ENCODE results near the gene PRR16. TPM values are rescaled to one million over a fixed set of nuclear protein-coding genes. Genes with fewer than 3 reads are reported as not detected.

The PRR16 gene
- total RNA-seq, 4 donors from 2014 or later, result 2.9 to 9.1 (median 4.2) TPM

- no peaks in the 10 kb centered on the region for H3K4me1 ChIP-seq
- DNase-seq (ENCODE audit: extremely low spot score), result no peak
- no peak overlapping the region for H3K27ac ChIP-seq (replicated peaks in 1 of 4)
- WGBS, result 36% methylated on average over 1 of the region's 1 CpG
- no peaks in the 10 kb centered on the region for H3K27me3 ChIP-seq
- H3K4me3 ChIP-seq, result no peak overlapping the region
- no peaks in the 10 kb centered on the region for H3K9me3 ChIP-seq
- TF ChIP-seq POLR2A (IDR thresholded peaks at IDR 0.05; ENCODE audit: low read depth), result no peak
- no peak for TF ChIP-seq POLR2AphosphoS5 (IDR thresholded peaks at IDR 0.05)
- no peak for TF ChIP-seq EP300 (IDR thresholded peaks at IDR 0.05)
- TF ChIP-seq CTCF (IDR thresholded peaks at IDR 0.05), result no peak
- intact Hi-C loops (cut with DNase I), result no loop called here
- H3K36me3 ChIP-seq, result no peaks in the 10 kb centered on the region
Measured at GRCh38 chr5:120567066-120567465, 103.0 kb downstream of the PRR16 start.

DNA sequence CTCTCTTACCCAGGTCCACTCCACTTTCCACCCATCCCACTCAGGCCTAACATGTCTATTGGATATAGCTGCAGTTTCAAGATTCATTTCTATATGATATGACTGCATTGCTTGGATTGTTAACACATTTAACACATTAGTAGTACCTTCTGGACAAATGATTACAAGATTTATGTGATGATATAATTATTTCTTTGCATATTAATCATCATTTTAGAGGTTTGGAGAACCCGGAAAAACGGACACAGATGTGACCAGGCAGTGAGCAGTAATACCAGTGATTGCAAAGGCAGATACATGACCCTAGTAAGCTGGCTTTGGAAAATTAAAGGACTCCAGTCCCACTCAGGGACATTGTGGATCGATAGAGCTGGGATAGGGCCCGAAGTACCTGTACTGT, 103.8 kb downstream of the PRR16 start:
- no peak for DNase-seq (ENCODE audit: extremely low spot score)
- Histone ChIP-seq H3K27me3 (no peaks in the 10 kb centered on the region), H3K4me1 (no peaks in the 10 kb centered on the region), H3K4me3 (no peak overlapping the region), H3K36me3 (no peaks in the 10 kb centered on the region), H3K27ac (replicated peaks in 1 of 4) (no peak overlapping the region), H3K9me3 (no peaks in the 10 kb centered on the region)
- TF ChIP-seq POLR2A (IDR thresholded peaks at IDR 0.05; ENCODE audit: low read depth), result no peak
- TF ChIP-seq EP300 (IDR thresholded peaks at IDR 0.05), result no peak
- TF ChIP-seq CTCF (IDR thresholded peaks at IDR 0.05), result no peak
- TF ChIP-seq POLR2AphosphoS5 (IDR thresholded peaks at IDR 0.05), result no peak
- intact Hi-C loops (cut with DNase I), result no loop called here
- WGBS, result 94% methylated on average over 4 of the region's 4 CpGs

GRCh38 chr5:120568711-120569110, 104.6 kb downstream of the PRR16 start:
- no peaks in the 10 kb centered on the region for H3K36me3 ChIP-seq
- no peaks in the 10 kb centered on the region for H3K27me3 ChIP-seq
- no peak for DNase-seq (ENCODE audit: extremely low spot score)
- no peak overlapping the region for H3K4me3 ChIP-seq
- TF ChIP-seq POLR2AphosphoS5 (IDR thresholded peaks at IDR 0.05), result no peak
- TF ChIP-seq POLR2A (IDR thresholded peaks at IDR 0.05; ENCODE audit: low read depth), result no peak
- TF ChIP-seq EP300 (IDR thresholded peaks at IDR 0.05), result no peak
- TF ChIP-seq CTCF (IDR thresholded peaks at IDR 0.05), result no peak
- no peaks in the 10 kb centered on the region for H3K4me1 ChIP-seq
- H3K27ac ChIP-seq (replicated peaks in 1 of 4), result no peak overlapping the region
- intact Hi-C loops (cut with DNase I), result no loop called here
- no peaks in the 10 kb centered on the region for H3K9me3 ChIP-seq

GRCh38 chr5:120576588-120576987, 112.5 kb downstream of the PRR16 start:
- DNase-seq (ENCODE audit: extremely low spot score), result no peak
- H3K4me3 ChIP-seq, result no peak overlapping the region
- H3K36me3 ChIP-seq, result no peaks in the 10 kb centered on the region
- 73% methylated on average over 1 of the region's 1 CpG for WGBS
- TF ChIP-seq POLR2AphosphoS5 (IDR thresholded peaks at IDR 0.05) (no peak), EP300 (IDR thresholded peaks at IDR 0.05) (no peak), CTCF (IDR thresholded peaks at IDR 0.05) (no peak), POLR2A (IDR thresholded peaks at IDR 0.05; ENCODE audit: low read depth) (no peak)
- no peaks in the 10 kb centered on the region for H3K4me1 ChIP-seq
- no peaks in the 10 kb centered on the region for H3K27me3 ChIP-seq
- peaks cover 0 to 10% (median 0%) of the 10 kb centered on the region in 4 donors for H3K9me3 ChIP-seq
- H3K27ac ChIP-seq (replicated peaks in 1 of 4), result no peak overlapping the region
- intact Hi-C loops (cut with DNase I), result no loop called here

DNA sequence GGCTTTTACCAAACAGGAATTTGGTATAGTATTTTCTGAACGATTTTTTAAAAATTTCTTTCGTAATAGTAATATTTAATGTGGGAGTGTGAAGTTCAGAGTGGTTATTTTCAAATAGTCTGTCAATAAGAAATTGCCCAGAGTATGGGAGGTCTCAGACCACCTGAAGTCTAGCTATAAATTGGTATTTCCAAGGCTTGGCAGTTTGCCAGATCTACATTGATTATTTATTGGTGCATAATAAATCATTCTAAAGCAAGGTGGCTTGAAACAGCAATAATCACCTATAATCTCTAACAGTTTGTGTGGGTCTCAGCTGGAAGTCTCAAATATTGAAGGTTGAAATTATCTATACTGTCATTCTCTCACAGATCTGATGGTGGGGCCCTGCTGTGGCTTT, 118.5 kb downstream of the PRR16 start:
- DNase-seq (ENCODE audit: extremely low spot score), result no peak
- 89% methylated on average over 2 of the region's 2 CpGs for WGBS
- Histone ChIP-seq H3K4me1 (no peaks in the 10 kb centered on the region), H3K9me3 (peaks cover 0 to 11% (median 0%) of the 10 kb centered on the region in 4 donors), H3K36me3 (no peaks in the 10 kb centered on the region), H3K4me3 (no peak overlapping the region), H3K27me3 (no peaks in the 10 kb centered on the region), H3K27ac (replicated peaks in 1 of 4) (no peak overlapping the region)
- intact Hi-C loops (cut with DNase I), result no loop called here
- TF ChIP-seq POLR2AphosphoS5 (IDR thresholded peaks at IDR 0.05), result no peak
- no peak for TF ChIP-seq EP300 (IDR thresholded peaks at IDR 0.05)
- TF ChIP-seq POLR2A (IDR thresholded peaks at IDR 0.05; ENCODE audit: low read depth), result no peak
- no peak for TF ChIP-seq CTCF (IDR thresholded peaks at IDR 0.05)

All from esophagus muscularis mucosa (tissue), 4 donors.